Measurements from ENCODE around the gene TMEM35B.
A peak's percentile ranks its signal among the peaks of the same experiment; 100 is the strongest.
"Not testable (repeated sequence)": the region's sequence is repeated elsewhere in the genome, so short reads cannot be mapped to it uniquely, and the experiment has no call there.

The TMEM35B gene

GRCh38 chr1:34976384-34977209 lies 8.6 kb downstream of the TMEM35B start:
- no peak for DNase-seq (ENCODE audit: low read depth)

DNA sequence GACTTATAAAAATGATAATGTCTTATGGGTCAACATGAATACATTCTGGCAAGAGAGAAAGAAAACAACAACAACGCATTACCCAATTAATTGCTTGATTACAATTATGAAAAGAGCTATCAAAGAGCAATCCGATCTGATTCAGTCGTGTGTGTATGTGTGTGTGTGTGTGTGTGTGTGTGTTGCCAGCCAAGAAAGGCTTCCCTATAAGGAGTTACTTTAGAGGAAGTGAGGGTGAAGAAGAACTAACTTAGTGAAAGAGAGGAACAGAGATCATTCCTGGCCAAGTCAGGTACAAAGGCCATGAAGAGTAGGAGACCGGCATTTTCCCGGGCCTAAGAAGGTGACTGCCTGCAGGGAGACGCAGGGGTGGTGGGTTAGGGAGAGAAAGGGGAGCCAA lies 9.4 kb downstream of the TMEM35B start:
- DNase-seq (ENCODE audit: low read depth): no peak

DNA sequence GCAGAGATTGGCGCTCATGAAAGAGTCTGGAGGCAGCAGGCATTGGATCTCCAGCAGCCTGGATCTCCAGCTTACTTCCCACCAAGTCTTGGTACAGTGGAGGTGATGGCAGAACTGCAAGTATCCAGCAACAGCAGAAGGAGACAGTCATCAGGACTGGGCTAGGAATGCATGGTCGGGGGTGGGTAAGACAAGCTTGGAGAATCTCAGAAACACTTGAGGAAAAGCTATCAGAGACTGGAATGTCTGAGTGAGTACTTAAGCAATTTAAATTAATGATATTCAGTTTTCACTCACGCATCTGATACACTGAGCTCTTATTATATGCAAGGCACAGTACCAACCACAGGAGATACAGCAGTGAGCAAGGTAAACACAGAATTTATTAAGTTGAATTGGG lies 9.8 kb downstream of the TMEM35B start:
- DNase-seq (ENCODE audit: low read depth): peak; percentile 51

DNA sequence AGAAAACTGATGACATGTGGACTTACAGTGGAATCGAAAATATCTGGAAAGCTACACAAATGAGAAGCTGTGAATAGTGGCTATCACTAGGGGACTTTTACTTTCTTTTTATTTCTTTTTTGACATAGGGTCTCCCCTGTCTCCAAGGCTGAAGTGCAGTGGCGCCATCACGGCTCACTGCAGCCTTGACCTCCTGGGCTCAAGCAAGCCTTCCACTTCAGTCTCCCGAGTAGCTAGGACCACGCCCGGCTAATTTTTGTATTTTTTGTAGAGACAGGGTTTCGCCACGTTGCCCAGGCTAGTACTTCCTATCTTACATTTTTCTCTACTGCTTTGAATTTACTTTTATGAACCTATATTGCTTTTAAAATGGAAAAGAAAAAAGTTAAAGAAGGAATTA lies 10.5 kb downstream of the TMEM35B start:
- no peak for DNase-seq (ENCODE audit: low read depth)

DNA sequence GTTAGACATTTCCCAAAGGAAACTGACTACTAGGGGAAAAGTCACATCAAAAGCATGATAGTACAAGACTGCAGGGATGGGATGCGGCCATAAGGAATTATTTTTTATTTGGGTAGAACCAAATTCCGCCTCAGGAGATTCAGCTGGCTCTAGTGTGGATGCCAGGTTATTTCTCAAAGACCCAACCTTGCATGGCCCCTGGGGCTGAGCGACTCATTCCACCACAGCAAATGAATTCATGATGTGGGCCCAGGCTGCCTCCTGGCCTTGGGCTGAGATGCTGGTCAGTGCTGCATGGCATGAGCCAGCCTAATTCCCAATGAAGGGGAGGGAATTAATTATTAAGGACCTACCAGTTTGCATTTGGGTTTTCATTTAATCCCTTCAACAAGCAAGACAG lies 11.8 kb downstream of the TMEM35B start:
- peak; percentile 11 for DNase-seq (ENCODE audit: low read depth)

- DNase-seq (ENCODE audit: low read depth): no peak
These were observed 14.3 kb downstream of the TMEM35B start for GRCh38 chr1:34970829-34971228.

- peak; percentile 30 for DNase-seq (ENCODE audit: low read depth)
These were observed 14.9 kb downstream of the TMEM35B start for GRCh38 chr1:34970220-34970735.

DNA sequence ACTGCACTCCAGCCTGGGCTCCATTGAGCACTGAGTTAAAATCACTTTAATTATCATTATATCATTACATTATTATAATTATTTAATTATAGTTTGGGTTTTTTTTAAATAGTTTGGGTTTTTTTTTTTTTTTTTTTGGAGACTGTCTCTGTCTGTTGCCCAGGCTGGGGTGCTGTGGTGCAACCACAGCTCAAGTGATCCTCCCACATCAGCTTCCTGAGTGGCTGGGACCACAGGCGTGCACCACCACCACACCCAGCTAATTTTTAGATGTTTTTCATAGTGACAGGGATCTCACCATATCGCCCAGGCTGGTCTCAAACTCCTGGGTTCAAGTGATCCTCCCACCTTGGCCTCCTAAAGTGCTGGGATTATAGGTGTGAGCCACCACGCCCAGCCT lies 16.9 kb downstream of the TMEM35B start:
- DNase-seq (ENCODE audit: low read depth): not testable (repeated sequence)

- not testable (repeated sequence) for DNase-seq (ENCODE audit: low read depth)
These were observed 17.5 kb downstream of the TMEM35B start for GRCh38 chr1:34967672-34968071.

DNA sequence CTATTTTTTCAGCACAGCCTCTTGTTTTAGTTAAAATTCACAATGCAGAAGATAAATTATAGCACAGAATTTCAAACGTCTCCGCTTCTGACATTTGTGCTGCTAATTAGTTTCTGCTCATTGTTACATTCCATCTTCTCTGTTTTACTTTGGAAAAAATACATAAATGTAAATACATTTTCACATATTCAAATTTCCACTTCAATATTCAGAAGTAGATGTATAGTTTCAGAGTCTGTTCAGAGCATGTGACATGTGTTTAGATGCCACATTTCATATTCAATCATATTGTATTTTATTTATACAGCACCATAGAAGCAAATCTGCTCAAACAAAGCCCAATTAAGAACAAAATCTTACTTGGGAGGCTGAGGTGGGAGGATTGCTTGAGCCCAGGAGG lies 19.6 kb downstream of the TMEM35B start:
- no peak for DNase-seq (ENCODE audit: low read depth)

- DNase-seq (ENCODE audit: low read depth): no peak
These were observed 34.7 kb downstream of the TMEM35B start for GRCh38 chr1:34950428-34950827.

GRCh38 chr1:34948739-34949138 lies 36.4 kb downstream of the TMEM35B start:
- not testable (repeated sequence) for DNase-seq (ENCODE audit: low read depth)

- not testable (repeated sequence) for DNase-seq (ENCODE audit: low read depth)
These were observed 37.4 kb downstream of the TMEM35B start for GRCh38 chr1:34947641-34948314.

DNA sequence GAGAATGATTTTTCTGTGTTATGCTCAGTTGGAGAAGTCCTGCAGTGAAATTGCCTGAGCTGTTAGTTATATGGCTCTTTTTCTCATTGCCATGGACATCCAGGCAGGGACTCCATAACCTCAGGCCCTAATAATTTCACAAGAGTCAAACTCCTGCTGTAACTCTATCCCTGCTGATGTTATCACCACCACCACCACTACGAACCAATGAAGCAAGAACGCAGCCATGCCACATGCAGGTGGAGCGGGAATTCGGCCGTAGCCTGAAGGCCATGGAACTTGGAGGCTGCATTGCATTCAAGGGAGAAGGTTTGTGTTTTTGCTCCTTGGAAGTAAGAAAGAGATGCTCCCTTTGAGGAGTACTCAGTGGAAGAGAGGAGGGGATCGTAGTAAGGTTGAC lies 38.9 kb downstream of the TMEM35B start:
- DNase-seq (ENCODE audit: low read depth): no peak

DNA sequence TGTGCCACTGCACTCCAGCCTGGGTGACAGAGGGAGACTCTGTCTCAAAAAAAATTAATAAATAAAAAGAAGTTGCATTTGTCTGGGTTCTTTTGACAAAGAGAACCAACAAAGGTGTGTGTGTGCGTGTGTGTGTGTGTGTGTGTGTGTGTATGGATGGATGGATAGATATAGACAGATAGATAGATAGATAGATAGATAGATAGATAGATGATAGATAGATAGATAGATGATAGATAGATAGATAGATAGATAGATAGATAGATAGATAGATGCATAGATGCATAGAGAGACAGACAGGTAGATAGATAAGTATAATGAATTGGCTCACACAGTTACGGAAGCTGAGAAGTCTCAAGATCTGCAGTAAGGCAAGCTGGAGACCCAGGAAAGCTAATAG lies 43.3 kb downstream of the TMEM35B start:
- DNase-seq (ENCODE audit: low read depth): not testable (repeated sequence)
